OCI-LY1 (cell line): ENCODE data around the gene G6PC3.
"Not testable (repeated sequence)": the region's sequence is repeated elsewhere in the genome, so short reads cannot be mapped to it uniquely, and the experiment has no call there.

Experiments
- H2AFZ ChIP-seq: fragments of 200-600 bp; sonication (generic), shearing (Covaris generic); 2 replicates; pipeline ENCODE4 v1.6.0; 2014; ENCODE audit warnings: antibody characterized with exemption, mild to moderate bottlenecking, low read length
- H3F3A ChIP-seq: fragments of 200-600 bp; sonication (generic), shearing (Covaris generic); 2 replicates; pipeline ENCODE4 v1.6.0; 2014; ENCODE audit warnings: mild to moderate bottlenecking, antibody characterized with exemption, low read length, moderate library complexity; ENCODE audit not compliant: insufficient read depth
- H3K27ac ChIP-seq: fragments of 200-600 bp; sonication (generic); 2 replicates; pipeline ENCODE4 v1.5.1; 2014; ENCODE audit warnings: low read length, mixed run types, mild to moderate bottlenecking, low read depth; ENCODE audit not compliant: poor library complexity, severe bottlenecking
- H3K27me3 ChIP-seq: fragments of 200-600 bp; sonication (generic); 2 replicates; pipeline ENCODE4 v1.6.0; 2014; ENCODE audit warnings: antibody characterized with exemption, mild to moderate bottlenecking, low read length, moderate library complexity; ENCODE audit not compliant: insufficient read depth
- H3K36me3 ChIP-seq: fragments of 200-600 bp; sonication (generic); 2 replicates; pipeline ENCODE4 v1.6.1; 2014; ENCODE audit warnings: mild to moderate bottlenecking, antibody characterized with exemption, low read length, moderate library complexity, mixed read lengths; ENCODE audit not compliant: insufficient read depth
- H3K4me1 ChIP-seq: fragments of 200-600 bp; sonication (generic); 2 replicates; pipeline ENCODE4 v1.5.1; 2014; ENCODE audit warnings: mild to moderate bottlenecking, low read length, moderate library complexity; ENCODE audit not compliant: insufficient read depth, severe bottlenecking
- H3K4me2 ChIP-seq: fragments of 200-600 bp; sonication (generic), shearing (Covaris generic); 2 replicates; pipeline ENCODE4 v1.6.1; 2014; ENCODE audit warnings: low read length
- H3K4me3 ChIP-seq: fragments of 200-600 bp; sonication (generic); 2 replicates; pipeline ENCODE4 v1.5.1; 2014; ENCODE audit warnings: low read length, low read depth, mild to moderate bottlenecking, mixed read lengths; ENCODE audit not compliant: poor library complexity, severe bottlenecking
- H3K79me2 ChIP-seq: fragments of 200-600 bp; shearing (Covaris generic); 2 replicates; pipeline ENCODE4 v1.6.1; 2016; ENCODE audit warnings: mixed run types, low read length, mixed read lengths; ENCODE audit not compliant: insufficient read depth
- H3K9ac ChIP-seq: fragments of 200-600 bp; sonication (generic), shearing (Covaris generic); 2 replicates; pipeline ENCODE4 v1.6.1; 2014; ENCODE audit warnings: mild to moderate bottlenecking, low read length, mixed read lengths
- H3K9me2 ChIP-seq: fragments of 200-600 bp; sonication (generic), shearing (Covaris generic); 2 replicates; pipeline ENCODE4 v1.6.1; 2014; ENCODE audit warnings: low read depth, mild to moderate bottlenecking, low read length, mixed read lengths
- H3K9me3 ChIP-seq: fragments of 200-600 bp; shearing (Covaris generic); 2 replicates; pipeline ENCODE4 v1.6.1; 2014; ENCODE audit warnings: low read length, mixed read lengths
- H4K20me1 ChIP-seq: fragments of 200-600 bp; sonication (generic), shearing (Covaris generic); 2 replicates; pipeline ENCODE4 v1.6.0; 2016; ENCODE audit warnings: mild to moderate bottlenecking, low read length; ENCODE audit not compliant: insufficient read depth
- EZH2 ChIP-seq: fragments of 200-600 bp; sonication (generic), shearing (Covaris generic); IDR thresholded peaks from 2 replicates; pipeline ENCODE4 v1.8.0; 2017; ENCODE audit warnings: borderline replicate concordance, mixed run types, mild to moderate bottlenecking, antibody characterized with exemption, low read length, moderate library complexity, mixed read lengths
- TF ChIP-seq, protein P1 (sequence below): fragments of 200-600 bp; sonication (generic), shearing (Covaris generic); IDR thresholded peaks from 2 replicates; pipeline ENCODE4 v1.5.1; 2017; ENCODE audit warnings: mild to moderate bottlenecking, antibody characterized with exemption, low read length, moderate library complexity, mixed read lengths

Gene G6PC3

DNA sequence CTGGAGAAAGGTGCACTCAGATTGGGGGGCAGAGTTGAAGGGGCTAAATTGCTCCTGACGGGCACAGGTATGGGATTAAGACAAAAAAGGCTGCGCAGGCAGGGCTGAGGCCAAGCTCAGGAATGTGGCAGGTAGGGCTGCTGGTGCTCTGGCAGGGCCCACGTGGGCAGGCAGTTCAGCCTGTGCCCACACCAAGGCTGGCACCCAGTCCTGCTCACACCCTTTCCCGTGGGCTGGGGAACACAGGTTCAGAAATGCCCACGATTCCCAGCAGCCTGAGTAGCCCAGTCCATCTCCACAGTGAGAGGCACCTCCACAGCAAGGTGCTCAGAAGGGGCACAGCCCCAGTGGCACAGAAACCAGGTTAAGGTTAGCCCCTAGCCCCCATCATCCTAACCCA, 48.5 kb downstream of the G6PC3 start:
- no peak overlapping the region for H3K27ac ChIP-seq
- no peak overlapping the region for H3K4me2 ChIP-seq
- no peaks in the 10 kb centered on the region for H3K9me2 ChIP-seq
- H3K4me3 ChIP-seq: no peak overlapping the region
- H3K4me1 ChIP-seq: peaks cover 8% of the 10 kb centered on the region
- H2AFZ ChIP-seq: no peak overlapping the region
- no peaks in the 10 kb centered on the region for H3K79me2 ChIP-seq
- H4K20me1 ChIP-seq: no peaks in the 10 kb centered on the region
- no peak overlapping the region for H3K9ac ChIP-seq
- no peaks in the 10 kb centered on the region for H3K36me3 ChIP-seq
- no peaks in the 10 kb centered on the region for H3F3A ChIP-seq
- H3K9me3 ChIP-seq: no peaks in the 10 kb centered on the region
- H3K27me3 ChIP-seq: no peaks in the 10 kb centered on the region
- TF ChIP-seq, protein P1, sequence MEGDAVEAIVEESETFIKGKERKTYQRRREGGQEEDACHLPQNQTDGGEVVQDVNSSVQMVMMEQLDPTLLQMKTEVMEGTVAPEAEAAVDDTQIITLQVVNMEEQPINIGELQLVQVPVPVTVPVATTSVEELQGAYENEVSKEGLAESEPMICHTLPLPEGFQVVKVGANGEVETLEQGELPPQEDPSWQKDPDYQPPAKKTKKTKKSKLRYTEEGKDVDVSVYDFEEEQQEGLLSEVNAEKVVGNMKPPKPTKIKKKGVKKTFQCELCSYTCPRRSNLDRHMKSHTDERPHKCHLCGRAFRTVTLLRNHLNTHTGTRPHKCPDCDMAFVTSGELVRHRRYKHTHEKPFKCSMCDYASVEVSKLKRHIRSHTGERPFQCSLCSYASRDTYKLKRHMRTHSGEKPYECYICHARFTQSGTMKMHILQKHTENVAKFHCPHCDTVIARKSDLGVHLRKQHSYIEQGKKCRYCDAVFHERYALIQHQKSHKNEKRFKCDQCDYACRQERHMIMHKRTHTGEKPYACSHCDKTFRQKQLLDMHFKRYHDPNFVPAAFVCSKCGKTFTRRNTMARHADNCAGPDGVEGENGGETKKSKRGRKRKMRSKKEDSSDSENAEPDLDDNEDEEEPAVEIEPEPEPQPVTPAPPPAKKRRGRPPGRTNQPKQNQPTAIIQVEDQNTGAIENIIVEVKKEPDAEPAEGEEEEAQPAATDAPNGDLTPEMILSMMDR: no peak
- TF ChIP-seq EZH2: no peak

DNA sequence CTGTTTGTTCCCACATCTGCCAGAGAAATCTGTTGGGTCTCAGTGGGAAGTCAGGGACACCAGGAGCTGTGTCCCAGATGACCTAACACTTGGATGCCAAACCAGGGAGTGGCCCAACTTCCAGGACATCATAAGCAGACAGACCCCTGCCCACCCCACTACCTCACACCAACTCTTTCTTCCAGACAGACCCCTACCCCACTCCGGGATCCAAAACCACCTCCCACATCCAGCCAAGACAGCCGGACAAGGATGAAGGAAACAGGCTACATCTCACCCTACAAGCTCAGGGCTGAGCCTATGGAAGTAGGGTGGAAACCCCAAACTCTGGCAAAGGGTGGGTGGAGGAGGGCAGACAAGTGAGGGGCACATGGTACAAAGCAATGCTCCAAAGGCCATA, 49.3 kb downstream of the G6PC3 start:
- Histone ChIP-seq H3K4me2 (no peak overlapping the region), H3K36me3 (no peaks in the 10 kb centered on the region), H3K79me2 (no peaks in the 10 kb centered on the region), H3K27ac (no peak overlapping the region), H3K9me2 (no peaks in the 10 kb centered on the region), H3K4me1 (peaks cover 12% of the 10 kb centered on the region), H3K9me3 (no peaks in the 10 kb centered on the region), H3K9ac (no peak overlapping the region), H2AFZ (no peak overlapping the region), H4K20me1 (no peaks in the 10 kb centered on the region), H3K27me3 (no peaks in the 10 kb centered on the region), H3F3A (no peaks in the 10 kb centered on the region), H3K4me3 (no peak overlapping the region)
- TF ChIP-seq, protein P1: no peak
- no peak for TF ChIP-seq EZH2

DNA sequence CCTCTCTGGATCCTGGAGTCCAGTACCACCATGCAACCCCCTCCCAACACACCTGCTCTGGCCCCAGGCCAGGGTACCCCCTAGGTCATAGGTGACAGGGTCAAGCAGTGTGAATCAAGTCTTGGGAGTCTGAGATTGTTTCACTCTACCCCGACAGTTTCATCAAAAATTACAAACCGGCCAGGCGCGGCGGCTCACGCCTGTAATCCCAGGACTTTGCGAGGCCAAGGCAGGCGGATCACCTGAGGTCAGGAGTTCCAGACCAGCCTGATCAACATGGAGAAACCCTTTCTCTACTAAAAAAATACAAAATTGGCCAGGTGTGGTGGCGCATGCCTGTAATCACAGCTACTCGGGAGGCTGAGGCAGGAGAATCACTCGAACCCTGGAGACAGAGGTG, 49.7 kb downstream of the G6PC3 start:
- not testable (repeated sequence) for H3K4me2 ChIP-seq

DNA sequence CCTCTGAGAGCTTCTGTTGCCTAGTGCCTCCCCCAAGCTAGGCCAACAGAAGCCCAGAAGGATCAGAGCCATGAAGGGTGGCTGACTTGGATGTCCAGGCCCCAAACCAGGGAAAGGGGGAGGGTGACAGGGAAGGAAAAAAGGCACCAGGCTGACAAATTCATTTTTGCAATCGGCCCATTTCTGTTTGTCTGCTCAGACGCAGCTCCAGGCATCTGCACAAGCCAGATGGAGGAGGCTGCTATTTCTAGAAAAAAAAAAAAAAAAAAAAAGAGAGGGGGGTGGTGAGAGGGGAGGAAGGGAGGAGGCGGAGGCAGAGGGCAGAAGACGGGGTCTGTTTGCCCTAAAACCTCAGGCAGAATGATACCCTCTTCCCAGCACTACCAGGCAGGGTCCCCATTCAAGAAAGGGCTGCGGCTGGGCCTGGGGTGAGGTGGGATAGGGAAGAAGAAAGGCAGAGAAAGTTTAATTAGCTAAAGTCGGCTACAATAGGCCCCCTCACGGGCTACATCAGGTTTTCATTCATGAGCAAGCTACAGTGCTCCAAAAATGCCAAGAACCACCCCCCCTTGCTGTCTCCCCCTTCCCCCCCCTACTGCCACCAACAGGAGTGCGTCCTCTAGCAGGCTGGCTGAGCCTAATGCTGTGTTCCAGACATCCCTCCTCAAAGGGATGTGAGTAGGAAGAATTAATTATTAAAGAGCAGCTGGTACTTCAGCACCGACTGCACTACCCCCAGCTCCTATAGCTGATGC, 50.5 kb downstream of the G6PC3 start:
- H2AFZ ChIP-seq: no peak overlapping the region
- H3F3A ChIP-seq: no peaks in the 10 kb centered on the region
- no peak overlapping the region for H3K9ac ChIP-seq
- H3K4me3 ChIP-seq: no peak overlapping the region
- no peaks in the 10 kb centered on the region for H3K79me2 ChIP-seq
- no peaks in the 10 kb centered on the region for H3K36me3 ChIP-seq
- H3K4me1 ChIP-seq: peaks cover 12% of the 10 kb centered on the region
- H3K4me2 ChIP-seq: no peak overlapping the region
- TF ChIP-seq, protein P1: no peak
- no peak for TF ChIP-seq EZH2
- H3K27me3 ChIP-seq: no peaks in the 10 kb centered on the region
- H3K27ac ChIP-seq: no peak overlapping the region
- H3K9me3 ChIP-seq: no peaks in the 10 kb centered on the region
- H4K20me1 ChIP-seq: no peaks in the 10 kb centered on the region
- H3K9me2 ChIP-seq: no peaks in the 10 kb centered on the region

More for the DNA sequence above, 49.7 kb downstream of the G6PC3 start:
- not testable (repeated sequence) for H3K27me3 ChIP-seq, H3K4me3 ChIP-seq, H2AFZ ChIP-seq, H3K36me3 ChIP-seq, H4K20me1 ChIP-seq, H3F3A ChIP-seq, H3K79me2 ChIP-seq, H3K27ac ChIP-seq, H3K9me2 ChIP-seq, H3K9me3 ChIP-seq, H3K9ac ChIP-seq
- peaks cover 12% of the 10 kb centered on the region for H3K4me1 ChIP-seq
